Parathyroid adenoma (tissue), 2 donors: Measurements from ENCODE around the gene EFCAB6.

Source experiments
- H2AFZ ChIP-seq: fragments of 300-600 bp; sonication (generic); one replicate; pipeline ENCODE4 v1.7.0; 2017; ENCODE audit warnings: antibody characterized with exemption, mild to moderate bottlenecking
- H3K27ac ChIP-seq: fragments of 300-600 bp; sonication (generic); one replicate; pipeline ENCODE4 v1.7.0; 2017
- H3K27me3 ChIP-seq: fragments of 300-600 bp; sonication (generic); one replicate; pipeline ENCODE4 v1.7.0; 2017; ENCODE audit warnings: low read length; ENCODE audit not compliant: control insufficient read depth, insufficient read depth
- H3K36me3 ChIP-seq: fragments of 300-600 bp; sonication (generic); one replicate; pipeline ENCODE4 v1.7.0; 2017; ENCODE audit warnings: low read length; ENCODE audit not compliant: control insufficient read depth, insufficient read depth
- H3K4me1 ChIP-seq: fragments of 300-600 bp; sonication (generic); one replicate; pipeline ENCODE4 v1.7.0; 2017; ENCODE audit warnings: control low read depth
- H3K4me2 ChIP-seq: fragments of 300-600 bp; sonication (generic); one replicate; pipeline ENCODE4 v1.7.0; 2017; ENCODE audit warnings: low read length
- H3K4me3 ChIP-seq: fragments of 300-600 bp; sonication (generic); one replicate; pipeline ENCODE4 v1.7.0; 2017; ENCODE audit warnings: low read depth, low read length
- H3K79me2 ChIP-seq: fragments of 300-600 bp; sonication (generic); one replicate; pipeline ENCODE4 v1.7.0; 2017; ENCODE audit warnings: control low read depth
- H3K9ac ChIP-seq: fragments of 300-600 bp; sonication (generic); one replicate; pipeline ENCODE4 v1.7.0; 2017; ENCODE audit warnings: mild to moderate bottlenecking
- H3K9me3 ChIP-seq: fragments of 300-600 bp; sonication (generic); one replicate; pipeline ENCODE4 v1.7.0; 2017; ENCODE audit warnings: low read length; ENCODE audit not compliant: control insufficient read depth
- CTCF ChIP-seq: fragments of 300-600 bp; sonication (generic); IDR thresholded peaks from one replicate; pipeline ENCODE4 v1.7.0; 2017; ENCODE audit warnings: antibody characterized with exemption, mild to moderate bottlenecking
- donor health status: primary hyperparathyroidism.

Gene EFCAB6

GRCh38 chr22:43515902-43516301 is 296.2 kb downstream of the EFCAB6 start:
- no peaks in the 10 kb centered on the region for H3K36me3 ChIP-seq
- no peaks in the 10 kb centered on the region for H3K9me3 ChIP-seq
- no peak overlapping the region for H3K4me3 ChIP-seq
- H3K79me2 ChIP-seq = no peaks in the 10 kb centered on the region
- H3K4me1 ChIP-seq = no peaks in the 10 kb centered on the region
- H3K4me2 ChIP-seq = no peak overlapping the region
- H3K27me3 ChIP-seq = no peaks in the 10 kb centered on the region
- no peak for TF ChIP-seq CTCF
- no peak overlapping the region for H2AFZ ChIP-seq
- H3K9ac ChIP-seq = no peak overlapping the region
- H3K27ac ChIP-seq = no peak overlapping the region

GRCh38 chr22:43515411-43515810 is 296.7 kb downstream of the EFCAB6 start:
- no peak overlapping the region for H3K4me3 ChIP-seq
- no peak overlapping the region for H3K27ac ChIP-seq
- no peaks in the 10 kb centered on the region for H3K4me1 ChIP-seq
- no peaks in the 10 kb centered on the region for H3K9me3 ChIP-seq
- H3K36me3 ChIP-seq = no peaks in the 10 kb centered on the region
- no peak overlapping the region for H3K4me2 ChIP-seq
- no peak overlapping the region for H3K9ac ChIP-seq
- no peak for TF ChIP-seq CTCF
- H2AFZ ChIP-seq = no peak overlapping the region
- H3K27me3 ChIP-seq = no peaks in the 10 kb centered on the region
- H3K79me2 ChIP-seq = no peaks in the 10 kb centered on the region

GRCh38 chr22:43514476-43515157 is 297.5 kb downstream of the EFCAB6 start:
- no peak overlapping the region for H3K4me2 ChIP-seq
- no peak for TF ChIP-seq CTCF
- H3K27ac ChIP-seq = no peak overlapping the region
- no peaks in the 10 kb centered on the region for H3K4me1 ChIP-seq
- H3K4me3 ChIP-seq = no peak overlapping the region
- H3K36me3 ChIP-seq = no peaks in the 10 kb centered on the region
- no peak overlapping the region for H3K9ac ChIP-seq
- no peaks in the 10 kb centered on the region for H3K79me2 ChIP-seq
- H3K27me3 ChIP-seq = no peaks in the 10 kb centered on the region
- no peaks in the 10 kb centered on the region for H3K9me3 ChIP-seq
- H2AFZ ChIP-seq = no peak overlapping the region

- H3K9me3 ChIP-seq = no peaks in the 10 kb centered on the region
- H3K27me3 ChIP-seq = no peaks in the 10 kb centered on the region
- H3K4me2 ChIP-seq = no peak overlapping the region
- no peak overlapping the region for H2AFZ ChIP-seq
- H3K27ac ChIP-seq = no peak overlapping the region
- no peak for TF ChIP-seq CTCF
- no peak overlapping the region for H3K4me3 ChIP-seq
- no peaks in the 10 kb centered on the region for H3K79me2 ChIP-seq
- H3K36me3 ChIP-seq = no peaks in the 10 kb centered on the region
- no peak overlapping the region for H3K9ac ChIP-seq
- no peaks in the 10 kb centered on the region for H3K4me1 ChIP-seq
These were observed 299.8 kb downstream of the EFCAB6 start for GRCh38 chr22:43512279-43512678.

GRCh38 chr22:43511276-43511910 is 300.7 kb downstream of the EFCAB6 start:
- Histone ChIP-seq H3K9me3 (no peaks in the 10 kb centered on the region), H3K4me3 (no peak overlapping the region), H3K9ac (no peak overlapping the region), H3K4me1 (no peaks in the 10 kb centered on the region), H3K79me2 (no peaks in the 10 kb centered on the region), H3K27ac (no peak overlapping the region), H3K27me3 (no peaks in the 10 kb centered on the region), H2AFZ (no peak overlapping the region), H3K36me3 (no peaks in the 10 kb centered on the region), H3K4me2 (no peak overlapping the region)
- no peak for TF ChIP-seq CTCF
